ENCODE results near the gene TRRAP. TPM values are rescaled to one million over a fixed set of nuclear protein-coding genes. Genes with fewer than 3 reads are reported as not detected.
"Not testable (repeated sequence)": the region's sequence is repeated elsewhere in the genome, so short reads cannot be mapped to it uniquely, and the experiment has no call there.

TRRAP gene
- polyA plus RNA-seq, 1 donor = 24.7 TPM

DNA sequence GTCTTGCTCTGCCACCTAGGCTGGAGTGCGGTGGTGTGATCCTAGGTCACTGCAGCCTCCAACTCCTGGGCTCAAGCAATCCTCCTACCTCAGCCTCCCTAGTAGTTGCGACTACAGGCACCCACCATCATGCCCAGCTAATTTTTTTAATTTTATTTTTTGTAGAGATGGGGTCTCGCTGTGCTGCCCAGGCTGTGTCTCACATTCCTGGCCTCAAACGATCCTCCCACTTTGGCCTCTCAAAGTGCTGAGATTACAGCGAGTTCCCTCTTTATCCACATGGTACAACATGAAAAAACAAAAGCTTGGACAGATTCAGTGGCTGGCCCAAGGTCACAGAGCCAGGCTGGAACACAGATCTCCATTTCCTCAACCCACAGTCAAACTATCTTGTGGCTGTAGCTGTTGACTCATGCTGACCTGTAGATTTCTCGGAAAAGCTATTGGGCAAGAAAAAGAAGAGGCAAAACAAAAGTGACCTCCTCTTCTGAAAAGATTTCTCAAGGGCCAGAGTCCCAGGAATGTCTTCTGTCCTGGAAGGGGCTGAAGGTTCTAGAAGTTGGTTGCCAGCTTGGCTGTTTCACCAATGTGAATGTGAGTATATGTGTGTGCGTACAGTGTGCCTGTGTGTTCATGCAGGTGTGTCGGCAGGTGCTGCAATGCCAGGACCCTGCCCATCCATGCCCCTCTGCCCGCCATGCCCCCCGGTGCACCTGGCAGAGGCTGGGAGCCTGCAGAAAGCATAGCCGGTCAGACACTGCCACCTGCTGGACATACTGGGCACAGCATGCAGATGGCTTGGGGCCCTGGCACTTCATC, 36.9 kb upstream of the TRRAP start:
- H3K27me3 ChIP-seq (ENCODE audit: control insufficient read depth, insufficient read depth, low read length) = peaks cover 3% of the 10 kb centered on the region
- no peak overlapping the region for H3K4me3 ChIP-seq (ENCODE audit: low read length)
- DNase-seq = peak; percentile 35 to 40
- no peaks in the 10 kb centered on the region for H3K36me3 ChIP-seq (ENCODE audit: control insufficient read depth, insufficient read depth, low read length)
- WGBS (ENCODE audit: insufficient coverage, low lambda C conversion rate) = 100% methylated on average over 1 of the region's 11 CpGs
- no peaks in the 10 kb centered on the region for H3K9me3 ChIP-seq (ENCODE audit: control insufficient read depth, low read depth, low read length)
- H3K27ac ChIP-seq (ENCODE audit: low read length) = peak overlapping the region; percentile 35
- no peaks in the 10 kb centered on the region for H3K4me1 ChIP-seq (ENCODE audit: control insufficient read depth, insufficient read depth, low read length)

DNA sequence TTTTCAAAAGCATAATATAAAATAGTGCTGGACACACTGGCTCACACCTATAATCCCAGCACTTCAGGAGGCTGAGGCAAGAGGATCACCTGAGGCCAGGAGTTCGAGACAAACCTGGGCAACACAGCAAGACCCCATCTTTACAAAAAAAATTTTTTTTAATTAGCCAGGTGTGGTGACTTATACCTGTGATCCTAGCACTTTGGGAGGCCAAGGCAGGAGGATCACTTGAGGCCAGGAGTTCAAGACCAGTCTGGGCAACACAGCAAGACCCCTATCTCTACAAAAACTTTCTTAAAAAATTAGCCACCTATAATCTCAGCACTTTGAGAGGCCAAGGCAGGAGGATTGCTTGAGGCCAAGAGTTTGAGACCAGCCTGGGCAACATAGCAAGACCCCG, 35.8 kb upstream of the TRRAP start:
- WGBS (ENCODE audit: insufficient coverage, low lambda C conversion rate) = no CpG with 5 or more reads among the region's 2 CpGs
- H3K4me3 ChIP-seq (ENCODE audit: low read length) = not testable (repeated sequence)

DNA sequence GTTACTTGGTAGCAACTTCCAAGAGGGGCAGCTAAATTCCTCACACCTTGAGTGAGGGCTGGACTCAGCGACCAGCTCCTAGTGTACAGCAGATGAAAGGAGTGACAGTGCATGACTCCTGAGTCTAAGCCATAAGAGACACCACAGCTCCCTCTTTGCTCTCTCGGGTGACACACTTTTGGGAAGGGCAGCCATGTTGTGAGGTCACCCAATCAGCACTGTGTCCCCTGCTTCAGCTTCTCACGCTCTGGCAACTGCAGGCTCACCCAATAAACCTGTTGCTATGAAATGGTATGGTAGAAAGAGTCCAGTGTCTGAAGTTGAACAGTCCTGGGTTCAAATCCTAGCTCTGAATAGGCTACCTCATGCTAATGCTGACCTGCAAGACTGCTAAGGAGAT, 29.4 kb upstream of the TRRAP start:
- DNase-seq = no peak
- Histone ChIP-seq H3K36me3 (ENCODE audit: control insufficient read depth, insufficient read depth, low read length) (no peaks in the 10 kb centered on the region), H3K4me3 (ENCODE audit: low read length) (no peak overlapping the region), H3K4me1 (ENCODE audit: control insufficient read depth, insufficient read depth, low read length) (no peaks in the 10 kb centered on the region), H3K27me3 (ENCODE audit: control insufficient read depth, insufficient read depth, low read length) (no peaks in the 10 kb centered on the region), H3K27ac (ENCODE audit: low read length) (no peak overlapping the region), H3K9me3 (ENCODE audit: control insufficient read depth, low read depth, low read length) (no peaks in the 10 kb centered on the region)
- no CpG with 5 or more reads among the region's 3 CpGs for WGBS (ENCODE audit: insufficient coverage, low lambda C conversion rate)

More for the DNA sequence above, 35.8 kb upstream of the TRRAP start:
- DNase-seq; H3K36me3 ChIP-seq (ENCODE audit: control insufficient read depth, insufficient read depth, low read length); H3K4me1 ChIP-seq (ENCODE audit: control insufficient read depth, insufficient read depth, low read length); H3K27me3 ChIP-seq (ENCODE audit: control insufficient read depth, insufficient read depth, low read length); H3K9me3 ChIP-seq (ENCODE audit: control insufficient read depth, low read depth, low read length); H3K27ac ChIP-seq (ENCODE audit: low read length): not testable (repeated sequence)

DNA sequence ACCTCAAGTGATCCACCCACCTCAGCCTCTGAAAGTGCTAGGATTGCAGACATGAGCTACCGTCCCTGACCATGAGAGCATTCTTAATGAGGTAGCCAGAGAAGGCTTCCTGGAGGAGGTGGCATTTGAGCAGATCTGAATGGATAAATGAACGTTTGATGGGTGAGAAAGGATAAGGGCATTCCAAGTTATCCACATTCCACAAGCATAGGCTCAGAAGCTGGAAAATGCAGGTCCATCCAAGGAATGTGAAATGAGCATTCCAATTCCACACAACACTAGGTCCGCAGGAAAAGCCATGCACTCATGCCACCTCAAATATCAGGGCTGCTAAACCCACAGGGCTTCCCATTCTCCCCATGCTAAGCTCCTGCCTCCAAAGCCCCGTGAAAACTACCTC, 25.5 kb upstream of the TRRAP start:
- WGBS (ENCODE audit: insufficient coverage, low lambda C conversion rate) = no CpG with 5 or more reads among the region's 4 CpGs
- no peaks in the 10 kb centered on the region for H3K9me3 ChIP-seq (ENCODE audit: control insufficient read depth, low read depth, low read length)
- H3K27ac ChIP-seq (ENCODE audit: low read length) = no peak overlapping the region
- no peak overlapping the region for H3K4me3 ChIP-seq (ENCODE audit: low read length)
- no peak for DNase-seq
- H3K4me1 ChIP-seq (ENCODE audit: control insufficient read depth, insufficient read depth, low read length) = no peaks in the 10 kb centered on the region
- H3K36me3 ChIP-seq (ENCODE audit: control insufficient read depth, insufficient read depth, low read length) = no peaks in the 10 kb centered on the region
- no peaks in the 10 kb centered on the region for H3K27me3 ChIP-seq (ENCODE audit: control insufficient read depth, insufficient read depth, low read length)

DNA sequence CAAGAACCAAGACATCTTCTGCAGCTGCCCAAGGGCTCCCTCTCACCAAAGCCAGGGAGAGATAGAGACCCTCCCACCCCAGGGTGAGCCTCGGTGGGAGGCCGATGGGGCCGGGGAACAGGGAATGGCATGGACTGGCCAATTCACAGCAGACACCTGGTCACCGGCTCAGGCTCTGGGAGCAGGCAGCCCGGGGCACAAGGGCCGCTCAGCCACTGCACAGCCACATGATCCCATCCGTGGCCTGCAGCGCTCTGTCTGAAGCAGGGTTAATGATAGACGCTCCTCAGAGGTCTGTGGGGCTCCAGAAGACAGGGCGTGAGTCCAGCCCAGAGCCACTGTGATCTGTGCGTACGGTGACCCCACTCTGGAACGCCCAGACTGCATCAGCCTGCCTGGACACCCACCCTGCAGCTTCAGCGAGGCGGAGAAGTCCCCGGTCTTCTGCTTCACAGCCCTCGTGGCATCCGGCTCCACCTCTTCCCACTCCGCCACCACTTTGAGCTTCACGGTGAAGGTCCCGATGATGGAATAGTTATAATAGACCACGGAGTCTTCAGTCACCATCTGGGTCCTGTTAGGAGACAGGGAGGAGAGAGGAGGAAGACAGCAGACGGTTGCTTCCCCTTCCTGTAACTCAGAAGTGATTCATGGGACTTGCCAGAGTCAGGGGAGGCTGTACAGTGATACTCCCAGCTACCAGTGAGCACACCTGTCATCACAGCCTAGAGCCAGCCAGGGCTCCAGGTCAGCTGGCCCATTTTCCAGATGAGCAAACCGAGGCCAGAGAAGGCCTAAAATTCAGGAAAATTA, 22.5 kb upstream of the TRRAP start:
- WGBS (ENCODE audit: insufficient coverage, low lambda C conversion rate) = no CpG with 5 or more reads among the region's 24 CpGs
- Histone ChIP-seq H3K27ac (ENCODE audit: low read length) (no peak overlapping the region), H3K27me3 (ENCODE audit: control insufficient read depth, insufficient read depth, low read length) (peaks cover 3% of the 10 kb centered on the region), H3K9me3 (ENCODE audit: control insufficient read depth, low read depth, low read length) (no peaks in the 10 kb centered on the region), H3K4me3 (ENCODE audit: low read length) (no peak overlapping the region), H3K36me3 (ENCODE audit: control insufficient read depth, insufficient read depth, low read length) (no peaks in the 10 kb centered on the region), H3K4me1 (ENCODE audit: control insufficient read depth, insufficient read depth, low read length) (no peaks in the 10 kb centered on the region)
- DNase-seq = no peak

DNA sequence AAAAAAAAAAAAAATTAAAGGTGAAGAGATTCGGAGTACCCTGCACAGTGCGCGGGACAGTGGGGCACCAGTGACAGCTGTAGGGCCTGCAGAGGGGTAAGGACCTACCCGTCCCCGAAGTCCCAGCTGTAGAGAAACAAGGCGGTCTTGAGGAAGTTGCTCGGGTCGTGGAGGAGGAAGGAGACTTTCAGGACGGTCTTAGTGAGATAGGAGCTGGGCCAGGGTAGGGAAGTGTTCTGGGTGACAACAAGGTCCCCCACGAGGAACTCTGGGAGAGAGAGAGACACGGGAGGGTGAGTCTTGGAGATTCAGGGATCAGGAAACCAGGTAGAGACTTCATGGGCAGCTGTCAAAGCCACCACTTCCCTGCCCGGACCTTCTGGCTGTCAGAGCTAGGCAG, 18.3 kb upstream of the TRRAP start:
- Histone ChIP-seq H3K27ac (ENCODE audit: low read length) (no peak overlapping the region), H3K36me3 (ENCODE audit: control insufficient read depth, insufficient read depth, low read length) (no peaks in the 10 kb centered on the region), H3K4me1 (ENCODE audit: control insufficient read depth, insufficient read depth, low read length) (no peaks in the 10 kb centered on the region), H3K4me3 (ENCODE audit: low read length) (no peak overlapping the region), H3K9me3 (ENCODE audit: control insufficient read depth, low read depth, low read length) (no peaks in the 10 kb centered on the region), H3K27me3 (ENCODE audit: control insufficient read depth, insufficient read depth, low read length) (peaks cover 7% of the 10 kb centered on the region)
- WGBS (ENCODE audit: insufficient coverage, low lambda C conversion rate) = 100% methylated on average over 3 of the region's 12 CpGs
- no peak for DNase-seq

DNA sequence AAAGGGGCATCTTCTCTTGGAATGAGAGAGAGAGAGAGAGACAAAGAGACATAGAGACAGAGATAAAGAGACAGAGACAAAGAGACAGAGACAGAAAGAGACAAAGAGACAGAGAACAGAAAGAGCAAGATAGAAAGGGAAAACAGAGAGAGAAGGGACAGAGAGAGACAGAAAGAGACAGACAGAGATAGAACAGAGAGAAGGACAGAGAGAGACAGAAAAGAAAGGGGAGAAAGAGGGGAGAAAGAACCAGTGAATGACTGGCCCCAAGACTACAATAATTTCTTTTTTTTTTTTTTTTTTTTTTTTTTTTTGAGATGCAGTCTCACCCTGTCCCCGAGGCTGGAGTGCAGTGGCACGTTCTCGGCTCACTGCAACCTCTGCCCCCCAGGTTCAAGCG, 16.1 kb upstream of the TRRAP start:
- no peak overlapping the region for H3K27ac ChIP-seq (ENCODE audit: low read length)
- no peaks in the 10 kb centered on the region for H3K36me3 ChIP-seq (ENCODE audit: control insufficient read depth, insufficient read depth, low read length)
- peaks cover 12% of the 10 kb centered on the region for H3K27me3 ChIP-seq (ENCODE audit: control insufficient read depth, insufficient read depth, low read length)
- no CpG with 5 or more reads among the region's 4 CpGs for WGBS (ENCODE audit: insufficient coverage, low lambda C conversion rate)
- H3K4me1 ChIP-seq (ENCODE audit: control insufficient read depth, insufficient read depth, low read length) = no peaks in the 10 kb centered on the region
- no peaks in the 10 kb centered on the region for H3K9me3 ChIP-seq (ENCODE audit: control insufficient read depth, low read depth, low read length)
- no peak overlapping the region for H3K4me3 ChIP-seq (ENCODE audit: low read length)
- no peak for DNase-seq

DNA sequence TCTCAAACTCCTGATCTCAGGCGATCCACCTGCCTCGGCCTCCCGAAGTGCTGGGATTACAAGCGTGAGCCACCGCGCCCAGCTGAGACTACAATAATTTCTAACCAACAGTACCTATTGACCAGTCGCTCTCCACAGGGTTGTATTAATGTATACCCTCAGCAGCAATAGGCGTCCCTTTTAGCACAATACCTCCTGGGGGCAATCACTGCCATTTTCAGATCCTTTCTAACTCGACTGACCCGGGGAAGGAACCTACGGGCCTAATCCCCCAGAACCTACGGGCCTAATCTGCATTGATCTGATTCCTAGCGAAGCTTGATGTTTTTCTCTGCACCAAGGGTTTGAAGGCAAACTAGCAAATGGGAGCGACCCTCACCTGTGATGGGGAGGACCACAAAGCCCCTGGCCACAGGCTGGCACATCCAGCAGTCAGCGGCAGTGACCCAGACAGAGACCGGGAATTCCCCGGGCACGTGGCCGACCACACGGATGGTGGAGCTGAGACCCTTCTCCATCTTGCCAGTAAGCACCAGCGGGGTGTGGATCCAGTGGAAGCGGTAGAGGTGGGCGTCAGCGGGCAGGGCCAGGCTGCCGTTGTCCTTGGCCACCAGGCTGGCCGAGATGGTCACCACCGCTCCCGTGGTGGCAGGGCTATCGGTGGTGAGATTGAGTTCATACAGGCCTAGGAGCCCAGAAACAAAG, 15.5 kb upstream of the TRRAP start:
- no peak overlapping the region for H3K27ac ChIP-seq (ENCODE audit: low read length)
- no peaks in the 10 kb centered on the region for H3K36me3 ChIP-seq (ENCODE audit: control insufficient read depth, insufficient read depth, low read length)
- no peaks in the 10 kb centered on the region for H3K9me3 ChIP-seq (ENCODE audit: control insufficient read depth, low read depth, low read length)
- no peak overlapping the region for H3K4me3 ChIP-seq (ENCODE audit: low read length)
- peaks cover 17% of the 10 kb centered on the region for H3K27me3 ChIP-seq (ENCODE audit: control insufficient read depth, insufficient read depth, low read length)
- no peak for DNase-seq
- no CpG with 5 or more reads among the region's 29 CpGs for WGBS (ENCODE audit: insufficient coverage, low lambda C conversion rate)
- H3K4me1 ChIP-seq (ENCODE audit: control insufficient read depth, insufficient read depth, low read length) = no peaks in the 10 kb centered on the region

DNA sequence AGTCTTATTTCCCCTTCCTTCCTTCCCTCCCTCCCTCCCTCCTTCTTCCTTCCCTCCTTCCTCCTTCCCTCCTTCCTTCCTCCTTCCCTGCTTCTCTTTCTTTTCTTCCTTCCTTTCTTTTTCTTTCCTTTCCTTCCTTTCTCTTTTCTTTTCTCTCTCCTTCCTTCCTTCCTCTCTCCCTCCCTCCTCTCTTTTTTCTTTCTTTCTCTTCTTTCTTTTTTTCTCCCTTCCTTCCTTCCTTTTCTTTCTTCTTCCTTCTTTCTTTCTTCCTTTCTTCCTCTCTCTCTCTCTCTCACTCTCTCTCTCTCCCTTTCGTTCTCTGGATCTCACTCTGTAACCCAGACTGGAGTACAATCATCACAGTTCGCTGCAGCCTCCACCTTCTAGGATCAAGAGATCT, 14.7 kb upstream of the TRRAP start:
- Histone ChIP-seq H3K27ac (ENCODE audit: low read length) (no peak overlapping the region), H3K4me3 (ENCODE audit: low read length) (no peak overlapping the region), H3K36me3 (ENCODE audit: control insufficient read depth, insufficient read depth, low read length) (no peaks in the 10 kb centered on the region), H3K4me1 (ENCODE audit: control insufficient read depth, insufficient read depth, low read length) (no peaks in the 10 kb centered on the region), H3K9me3 (ENCODE audit: control insufficient read depth, low read depth, low read length) (no peaks in the 10 kb centered on the region), H3K27me3 (ENCODE audit: control insufficient read depth, insufficient read depth, low read length) (peaks cover 24% of the 10 kb centered on the region)
- 100% methylated on average over 1 of the region's 2 CpGs for WGBS (ENCODE audit: insufficient coverage, low lambda C conversion rate)
- no peak for DNase-seq

DNA sequence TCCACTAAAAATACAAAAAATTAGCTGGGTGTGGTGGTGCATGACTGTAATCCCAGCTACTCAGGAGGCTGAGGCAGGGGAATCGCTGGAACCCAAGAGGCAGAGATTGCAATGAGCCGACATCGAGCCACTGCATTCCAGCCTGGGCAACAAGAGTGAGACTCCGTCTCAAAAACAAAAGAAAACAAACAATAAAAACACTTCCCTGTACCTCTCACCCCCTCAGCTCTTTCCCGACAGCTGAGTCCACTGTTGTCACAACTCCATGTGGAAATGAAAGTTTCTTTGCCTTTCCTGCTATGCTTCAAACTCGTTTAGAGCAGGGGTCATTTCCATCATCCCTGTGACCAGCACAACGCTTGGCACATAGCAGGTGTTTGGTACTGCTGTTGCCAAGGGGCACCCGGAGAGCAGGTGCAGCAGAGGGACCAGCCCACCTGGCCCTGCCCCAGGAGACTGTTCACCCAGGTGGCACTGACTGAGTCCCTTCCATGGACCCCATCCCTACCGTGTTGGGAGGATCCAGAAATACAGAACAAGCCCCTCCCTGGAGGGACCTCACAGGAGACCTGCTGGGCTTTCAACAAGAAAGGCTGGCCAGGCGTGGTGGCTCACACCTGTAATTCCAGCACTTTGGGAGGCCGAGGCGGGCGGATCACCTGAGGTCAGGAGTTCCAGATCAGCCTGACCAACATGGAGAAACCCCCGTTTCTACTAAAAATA, 13.4 kb upstream of the TRRAP start:
- Histone ChIP-seq H3K4me3 (ENCODE audit: low read length) (no peak overlapping the region), H3K4me1 (ENCODE audit: control insufficient read depth, insufficient read depth, low read length) (no peaks in the 10 kb centered on the region), H3K27ac (ENCODE audit: low read length) (no peak overlapping the region), H3K9me3 (ENCODE audit: control insufficient read depth, low read depth, low read length) (no peaks in the 10 kb centered on the region), H3K27me3 (ENCODE audit: control insufficient read depth, insufficient read depth, low read length) (peaks cover 32% of the 10 kb centered on the region), H3K36me3 (ENCODE audit: control insufficient read depth, insufficient read depth, low read length) (no peaks in the 10 kb centered on the region)
- DNase-seq = no peak
- no CpG with 5 or more reads among the region's 14 CpGs for whole genome bisulfite sequencing (ENCODE audit: insufficient coverage, low lambda C conversion rate)
